Neuronal stem cell (in vitro differentiated cells): ENCODE measurements around the gene SLC25A42.
"Not testable (repeated sequence)": the region's sequence is repeated elsewhere in the genome, so short reads cannot be mapped to it uniquely, and the experiment has no call there.

Source experiments
- DNase-seq: peaks from one replicate; pipeline ENCODE4 v3.0.0-alpha.2; 2013; ENCODE audit warnings: low spot score
- H2AFZ ChIP-seq: one replicate; pipeline ENCODE4 v1.6.1; 2013; ENCODE audit warnings: mild to moderate bottlenecking, low read length, inconsistent platforms
- H2AK5ac ChIP-seq: 2 replicates; pipeline ENCODE4 v1.6.1; 2013; ENCODE audit warnings: low read depth, mild to moderate bottlenecking, inconsistent platforms, low read length, moderate library complexity, mixed read lengths
- H2BK120ac ChIP-seq: 2 replicates; pipeline ENCODE4 v1.6.1; 2013; ENCODE audit warnings: low read depth, mild to moderate bottlenecking, inconsistent platforms, low read length, moderate library complexity, mixed read lengths
- H2BK12ac ChIP-seq: one replicate; pipeline ENCODE4 v1.6.1; 2013; ENCODE audit warnings: low read length, inconsistent platforms
- H2BK15ac ChIP-seq: 2 replicates; pipeline ENCODE4 v1.6.1; 2013; ENCODE audit warnings: mild to moderate bottlenecking, low read length, inconsistent platforms, mixed read lengths
- H2BK5ac ChIP-seq: one replicate; pipeline ENCODE4 v1.6.1; 2013; ENCODE audit warnings: inconsistent platforms, mild to moderate bottlenecking, low read length, moderate library complexity
- H3K14ac ChIP-seq: one replicate; pipeline ENCODE4 v1.6.1; 2013; ENCODE audit warnings: low read length, inconsistent platforms
- H3K18ac ChIP-seq: 2 replicates; pipeline ENCODE4 v1.6.1; 2013; ENCODE audit warnings: low read length, inconsistent platforms
- H3K23ac ChIP-seq: 2 replicates; pipeline ENCODE4 v1.6.1; 2013; ENCODE audit warnings: low read depth, mild to moderate bottlenecking, mixed read lengths, low read length, inconsistent platforms; ENCODE audit not compliant: poor library complexity
- H3K27ac ChIP-seq: replicated peaks from 3 replicates; pipeline ENCODE4 v1.5.1; 2013; ENCODE audit warnings: low read length, inconsistent platforms
- H3K27me3 ChIP-seq, 3 experiments: 2 replicates each; pipeline ENCODE4 v1.6.1; 2013; ENCODE audit warnings: low read length in 3 of 3, mild to moderate bottlenecking in 2 of 3, inconsistent platforms in 1 of 3, low read depth in 1 of 3, mixed read lengths in 1 of 3, moderate library complexity in 1 of 3; ENCODE audit not compliant: control insufficient read depth in 3 of 3, insufficient read depth in 3 of 3
- H3K36me3 ChIP-seq, 2 donors: replicated peaks in 1 of 2; 2 replicates each; pipeline ENCODE4 v1.6.1; 2013; ENCODE audit warnings: low read length in 2 of 2; ENCODE audit not compliant: control insufficient read depth in 2 of 2, insufficient read depth in 2 of 2
- H3K4ac ChIP-seq: 2 replicates; pipeline ENCODE4 v1.6.1; 2013; ENCODE audit warnings: inconsistent platforms, mild to moderate bottlenecking, low read length, moderate library complexity
- H3K4me1 ChIP-seq, 2 donors: 1 replicate in 1 of 2; 2 replicates in 1 of 2; pipeline ENCODE4 v1.6.1; 2013; ENCODE audit warnings: low read length in 2 of 2, low read depth in 1 of 2; ENCODE audit not compliant: control insufficient read depth in 2 of 2, insufficient read depth in 1 of 2
- H3K4me2 ChIP-seq: one replicate; pipeline ENCODE4 v1.6.1; 2013; ENCODE audit warnings: mild to moderate bottlenecking, low read length, inconsistent platforms; ENCODE audit not compliant: insufficient read depth, poor library complexity, severe bottlenecking
- H3K4me3 ChIP-seq, 2 donors: 2 replicates each; pipeline ENCODE4 v1.5.1; 2013; ENCODE audit warnings: low read length in 2 of 2, mild to moderate bottlenecking in 2 of 2, inconsistent platforms in 1 of 2, moderate library complexity in 1 of 2
- H3K79me1 ChIP-seq: one replicate; pipeline ENCODE4 v1.6.1; 2013; ENCODE audit warnings: low read depth, mild to moderate bottlenecking, inconsistent platforms, low read length, moderate library complexity
- H3K9ac ChIP-seq: one replicate; pipeline ENCODE4 v1.6.1; 2013; ENCODE audit warnings: mild to moderate bottlenecking, low read depth, low read length, inconsistent platforms; ENCODE audit not compliant: poor library complexity
- H3K9me3 ChIP-seq, 2 donors: replicated peaks in 1 of 2; 2 replicates each; pipeline versions ENCODE3 to v1.6.1; 2013; ENCODE audit warnings: low read length in 2 of 2, mild to moderate bottlenecking in 2 of 2, inconsistent platforms in 1 of 2, low read depth in 1 of 2, mixed read lengths in 1 of 2, moderate library complexity in 1 of 2; ENCODE audit not compliant: control insufficient read depth in 2 of 2, insufficient read depth in 1 of 2
- H4K8ac ChIP-seq: one replicate; pipeline ENCODE4 v1.6.1; 2013; ENCODE audit warnings: low read depth, mild to moderate bottlenecking, inconsistent platforms, low read length, moderate library complexity
- H4K91ac ChIP-seq: one replicate; pipeline ENCODE4 v1.6.1; 2013; ENCODE audit warnings: low read length, low read depth, mild to moderate bottlenecking, inconsistent platforms; ENCODE audit not compliant: poor library complexity
- WGBS, 2 donors: extraction: QIAGEN DNeasy Blood & Tissue Kit; methylation state at CpG; one replicate each; pipeline ENCODE4 v1.1.7; 2013; ENCODE audit warnings: missing lambda C conversion rate in 2 of 2, mixed read lengths in 1 of 2; ENCODE audit not compliant: insufficient read length in 2 of 2, insufficient replicate concordance in 1 of 2; ENCODE audit errors: extremely low coverage in 2 of 2; 5-methylcytosine and 5-hydroxymethylcytosine counted together

The SLC25A42 gene

DNA sequence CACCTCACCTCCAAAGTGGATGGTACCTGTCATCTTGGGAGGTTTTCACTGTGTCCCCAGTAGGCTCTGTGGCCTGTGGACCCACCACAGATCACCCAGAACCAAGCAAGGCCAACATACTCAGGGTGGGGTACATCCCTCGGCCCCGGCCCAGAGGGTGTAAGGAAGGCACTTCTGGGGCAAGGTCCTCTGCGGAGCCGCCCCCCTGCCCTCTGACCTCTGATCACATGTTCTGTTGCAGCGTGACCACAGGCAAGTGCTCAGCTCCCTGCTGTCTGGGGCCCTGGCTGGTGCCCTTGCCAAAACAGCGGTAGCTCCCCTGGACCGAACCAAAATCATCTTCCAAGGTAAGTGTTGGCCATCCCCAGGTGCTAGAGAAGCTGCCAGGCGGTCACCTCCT is 37.7 kb downstream of the SLC25A42 start:
- Histone ChIP-seq H3K4me2 (no peak overlapping the region), H3K27me3 (no peaks in the 10 kb centered on the region), H4K91ac (no peak overlapping the region), H4K8ac (no peak overlapping the region), H2AK5ac (peak overlapping the region; percentile 27), H3K27ac (no peak overlapping the region), H3K9ac (no peak overlapping the region), H3K9me3 (no peaks in the 10 kb centered on the region), H2BK5ac (no peak overlapping the region), H2BK12ac (no peak overlapping the region), H3K4ac (no peak overlapping the region), H3K23ac (no peak overlapping the region), H2BK120ac (no peak overlapping the region), H3K14ac (no peak overlapping the region), H3K36me3 (no peaks in the 10 kb centered on the region), H3K79me1 (peaks cover 1% of the 10 kb centered on the region), H2AFZ (no peak overlapping the region), H3K4me1 (peaks cover 5 to 13% of the 10 kb centered on the region in 2 donors), H3K18ac (peak overlapping the region; percentile 33), H3K4me3 (no peak overlapping the region), H2BK15ac (no peak overlapping the region)
- WGBS, 2 donors: no CpG with 5 or more reads among the region's 8 CpGs
- DNase-seq: no peak

- H4K8ac ChIP-seq, H4K91ac ChIP-seq, H2BK120ac ChIP-seq, H2BK12ac ChIP-seq, H3K4me2 ChIP-seq, H3K9me3 ChIP-seq, H3K27ac ChIP-seq, H2BK5ac ChIP-seq, H3K4me3 ChIP-seq, H3K9ac ChIP-seq, H2AFZ ChIP-seq, H3K36me3 ChIP-seq, DNase-seq, H3K27me3 ChIP-seq, H3K23ac ChIP-seq, H2BK15ac ChIP-seq, H2AK5ac ChIP-seq, H3K4ac ChIP-seq, H3K79me1 ChIP-seq, H3K18ac ChIP-seq, H3K14ac ChIP-seq: not testable (repeated sequence)
- peaks cover 5 to 13% of the 10 kb centered on the region in 2 donors for H3K4me1 ChIP-seq
- WGBS, 2 donors: no CpG with 5 or more reads among the region's 10 CpGs
Measured at GRCh38 chr19:19102566-19102965, 38.8 kb downstream of the SLC25A42 start.

DNA sequence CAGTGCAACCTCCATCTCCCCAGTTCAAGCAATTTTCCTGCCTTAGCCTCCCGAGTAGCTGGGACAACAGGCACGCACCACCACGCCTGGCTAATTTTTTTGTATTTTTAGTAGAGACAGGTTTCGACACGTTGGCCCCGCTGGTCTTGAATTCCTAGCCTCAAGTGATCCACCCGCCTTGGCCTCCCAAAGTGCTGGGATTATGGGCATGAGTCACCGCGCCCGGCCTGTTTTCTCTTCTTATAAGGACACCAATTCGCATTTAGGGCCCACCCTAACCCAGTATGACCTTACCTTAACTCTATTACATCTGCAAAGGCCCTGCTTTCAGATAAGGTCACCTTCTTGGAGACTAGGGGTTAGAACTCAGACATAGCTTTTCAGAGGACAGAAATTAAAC is 39.4 kb downstream of the SLC25A42 start:
- Histone ChIP-seq H3K4me3 (no peak overlapping the region), H4K8ac (no peak overlapping the region), H4K91ac (no peak overlapping the region), H2BK120ac (no peak overlapping the region), H3K79me1 (peaks cover 1% of the 10 kb centered on the region), H3K9me3 (no peaks in the 10 kb centered on the region), H2BK12ac (no peak overlapping the region), H3K14ac (no peak overlapping the region), H3K4me1 (peaks cover 5 to 13% of the 10 kb centered on the region in 2 donors), H3K18ac (no peak overlapping the region), H3K4ac (no peak overlapping the region), H2AFZ (no peak overlapping the region), H3K27me3 (no peaks in the 10 kb centered on the region), H3K9ac (no peak overlapping the region), H2BK5ac (no peak overlapping the region), H3K4me2 (no peak overlapping the region), H3K27ac (no peak overlapping the region), H2AK5ac (no peak overlapping the region), H2BK15ac (no peak overlapping the region), H3K36me3 (no peaks in the 10 kb centered on the region), H3K23ac (no peak overlapping the region)
- DNase-seq: no peak
- WGBS, 2 donors: no CpG with 5 or more reads among the region's 11 CpGs

GRCh38 chr19:19105365-19106055 is 41.7 kb downstream of the SLC25A42 start:
- peak overlapping the region; percentile 42 to 73 for H3K4me3 ChIP-seq
- H2BK15ac ChIP-seq: peak overlapping the region; percentile 92
- no peaks in the 10 kb centered on the region for H3K36me3 ChIP-seq
- H3K9ac ChIP-seq: peak overlapping the region; percentile 91
- H3K4ac ChIP-seq: no peak overlapping the region
- peak overlapping the region; percentile 61 for H2BK120ac ChIP-seq
- peak overlapping the region; percentile 66 for H2BK12ac ChIP-seq
- H3K23ac ChIP-seq: peak overlapping the region; percentile 11
- peak overlapping the region; percentile 74 for H2AFZ ChIP-seq
- peak; percentile 78 for DNase-seq
- H3K18ac ChIP-seq: peak overlapping the region; percentile 99
- H4K91ac ChIP-seq: no peak overlapping the region
- no peak overlapping the region for H3K14ac ChIP-seq
- H4K8ac ChIP-seq: peak overlapping the region; percentile 96
- peak overlapping the region; percentile 75 for H2BK5ac ChIP-seq
- H3K27me3 ChIP-seq: no peaks in the 10 kb centered on the region
- H3K9me3 ChIP-seq: no peaks in the 10 kb centered on the region
- H3K27ac ChIP-seq: peak overlapping the region; percentile 84
- H2AK5ac ChIP-seq: peak overlapping the region; percentile 56
- peaks cover 1% of the 10 kb centered on the region for H3K79me1 ChIP-seq
- WGBS, 2 donors: no CpG with 5 or more reads among the region's 36 CpGs
- peaks cover 5 to 13% of the 10 kb centered on the region in 2 donors for H3K4me1 ChIP-seq
- peak overlapping the region; percentile 71 for H3K4me2 ChIP-seq
